K562 (cell line): Measurements from ENCODE around the gene RALY. TPM values are rescaled to one million over a fixed set of nuclear protein-coding genes. Genes with fewer than 3 reads are reported as not detected.
A peak's percentile ranks its signal among the peaks of the same experiment; 100 is the strongest.

Experiments used
- ATF6 ChIP-seq: sonication (generic); formaldehyde crosslinking; IDR thresholded peaks from 2 replicates; pipeline ENCODE4 v1.4.0; 2020; ENCODE audit warnings: mild to moderate bottlenecking, missing genetic modification reagents
- ATF7 ChIP-seq: fragments of 450-650 bp; IDR thresholded peaks from 2 replicates; pipeline ENCODE4 v1.7.1; 2014; ENCODE audit warnings: mild to moderate bottlenecking, moderate library complexity
- CBFA2T2 ChIP-seq: fragments of 450-650 bp; conservative IDR thresholded peaks from 2 replicates; pipeline ENCODE4 v1.6.1; 2017; ENCODE audit warnings: mild to moderate bottlenecking
- CBX2 ChIP-seq: fragments of 200-600 bp; sonication (generic); IDR thresholded peaks from one replicate; pipeline ENCODE4 v1.6.1; 2012; ENCODE audit warnings: mild to moderate bottlenecking, low read length, inconsistent platforms; ENCODE audit not compliant: insufficient read depth, poor library complexity, severe bottlenecking
- GTF2A2 ChIP-seq: IDR thresholded peaks from 2 replicates; pipeline ENCODE4 v1.6.1; 2016; ENCODE audit warnings: mild to moderate bottlenecking, missing genetic modification characterization, missing compliant biosample characterization
- HNRNPLL ChIP-seq: fragments of 200-400 bp; formaldehyde crosslinking; IDR thresholded peaks from 2 replicates; pipeline ENCODE4 v1.6.1; 2017; ENCODE audit warnings: low read length, low read depth, mild to moderate bottlenecking; ENCODE audit not compliant: poor library complexity, severe bottlenecking
- NCOR1 ChIP-seq: fragments of 450-650 bp; IDR thresholded peaks from 2 replicates; pipeline ENCODE4 v1.6.1; 2016; ENCODE audit warnings: mild to moderate bottlenecking, moderate library complexity
- NELFE ChIP-seq: IDR thresholded peaks from 2 replicates; pipeline ENCODE4 v1.6.1; 2011; ENCODE audit warnings: mild to moderate bottlenecking; ENCODE audit not compliant: insufficient read depth, insufficient read length
- NFIX ChIP-seq: fragments of 250-450 bp; sonication (Bioruptor Pico); IDR thresholded peaks from 2 replicates; pipeline ENCODE4 v1.4.0; 2020; ENCODE audit warnings: low read depth, mild to moderate bottlenecking, moderate library complexity
- NFRKB ChIP-seq: fragments of 450-650 bp; IDR thresholded peaks from 2 replicates; pipeline ENCODE4 v1.6.1; 2016; ENCODE audit warnings: low read depth
- NR4A1 ChIP-seq, 2 experiments: fragments of 250-450 bp in 1 of 2; fragments of 450-650 bp in 1 of 2; sonication (Bioruptor Pico) in 1 of 2; IDR thresholded peaks; 2 replicates each; pipeline versions ENCODE4 v1.4.0 to v1.6.1; 2016 to 2020; ENCODE audit warnings: mild to moderate bottlenecking in 2 of 2, missing compliant biosample characterization in 1 of 2, missing genetic modification characterization in 1 of 2, moderate library complexity in 1 of 2
- POU5F1 ChIP-seq: fragments of 150-350 bp; IDR thresholded peaks from 2 replicates; pipeline ENCODE4 v1.6.1; 2014; ENCODE audit warnings: borderline replicate concordance, low read length, low read depth, mild to moderate bottlenecking; ENCODE audit not compliant: partially characterized antibody
- SIRT6 ChIP-seq: IDR thresholded peaks from one replicate; pipeline ENCODE4 v1.6.1; 2012; ENCODE audit warnings: low read depth, mild to moderate bottlenecking, control low read depth, inconsistent platforms, low read length, moderate library complexity
- SP2 ChIP-seq: IDR thresholded peaks from 2 replicates; pipeline ENCODE4 v1.6.1; 2011; ENCODE audit warnings: mild to moderate bottlenecking, low read depth, low read length, moderate library complexity; ENCODE audit not compliant: poor library complexity, severe bottlenecking; ENCODE audit errors: extremely low read depth
- SRSF1 ChIP-seq: fragments of 200-400 bp; formaldehyde crosslinking; IDR thresholded peaks from 2 replicates; pipeline ENCODE4 v1.6.1; 2017; ENCODE audit warnings: mild to moderate bottlenecking, low read depth, low read length, moderate library complexity
- TAF9B ChIP-seq: fragments of 450-650 bp; IDR thresholded peaks from 2 replicates; pipeline ENCODE4 v1.6.1; 2018; ENCODE audit warnings: mild to moderate bottlenecking; ENCODE audit not compliant: partially characterized antibody
- TEAD1 ChIP-seq, 2 experiments: fragments of 450-650 bp in 1 of 2; sonication (generic) in 1 of 2; formaldehyde crosslinking; IDR thresholded peaks; 2 replicates each; pipeline versions ENCODE4 v1.4.0 to v1.8.0; 2020 to 2022; ENCODE audit warnings: mild to moderate bottlenecking in 2 of 2, missing genetic modification reagents in 1 of 2
- TFAP4 ChIP-seq: sonication (generic); formaldehyde crosslinking; IDR thresholded peaks from 2 replicates; pipeline ENCODE4 v1.8.0; 2022; ENCODE audit warnings: missing genetic modification reagents, mild to moderate bottlenecking, moderate library complexity, borderline replicate concordance
- ZFP36 ChIP-seq: fragments of 150-350 bp; IDR thresholded peaks from 2 replicates; pipeline ENCODE4 v1.6.1; 2018; ENCODE audit warnings: low read length, low read depth; ENCODE audit not compliant: partially characterized antibody
- ZNF253 ChIP-seq: fragments of 250-450 bp; sonication (Bioruptor Pico); conservative IDR thresholded peaks from 2 replicates; pipeline ENCODE4 v1.6.1; 2021; ENCODE audit warnings: mild to moderate bottlenecking
- ZNF347 ChIP-seq: fragments of 450-650 bp; formaldehyde crosslinking; IDR thresholded peaks from 2 replicates; pipeline ENCODE4 v1.4.0; 2020; ENCODE audit warnings: low read depth, mild to moderate bottlenecking, moderate library complexity
- polyA plus RNA-seq, 8 experiments: library from polyadenylated mRNA; depleted of rRNA in 4 of 8; stranded (reverse) in 5 of 8; unstranded in 3 of 8; fragments of >200 nt; fragmentation: Nextera tagmentation in 2 of 8; fragmentation: Illumina TruSeq in 1 of 8; extraction: Ambion mirVana in 2 of 8; extraction: Trizol in 1 of 8; gene quantifications; 2 replicates each; pipeline versions ENCODE4 v1.2.1 to v1.2.3, GENCODE V29; 2011 to 2014; ENCODE audit warnings: inconsistent platforms in 1 of 8, missing spikeins in 1 of 8
- total RNA-seq, 7 experiments: library from RNA; depleted of rRNA in 6 of 7; stranded (reverse); fragments of >200 nt in 6 of 7; fragmentation: Illumina TruSeq in 2 of 7; extraction: Trizol in 2 of 7; gene quantifications; 2 replicates each; pipeline versions ENCODE4 v1.2.1 to v1.2.3, GENCODE V29; 2011 to 2021; ENCODE audit warnings: low replicate concordance in 1 of 7
- TF ChIP-seq, protein P1 (sequence below): fragments of 450-650 bp; formaldehyde crosslinking; conservative IDR thresholded peaks from 2 replicates; pipeline ENCODE4 v1.4.0; 2022; ENCODE audit warnings: mild to moderate bottlenecking, missing genetic modification characterization
- TF ChIP-seq, protein P2 (sequence below): fragments of 250-450 bp; sonication (Bioruptor Pico); IDR thresholded peaks from 2 replicates; pipeline ENCODE4 v1.4.0; 2020; ENCODE audit warnings: mild to moderate bottlenecking

The RALY gene
- total and polyA plus RNA-seq, 9 of the 15 experiments (the other 6 are each of a cell fraction or from before 2014, with no cell fraction given) = 0.80 to 207 (median 128) TPM

- TF ChIP-seq ZFP36 (no peak), HNRNPLL (no peak), TAF9B (peak; percentile 53), POU5F1 (no peak), SP2 (no peak), CBFA2T2 (no peak), TEAD1 (CRISPR knock-in tag; IDR thresholded peaks at IDR 0.05) (no peak), ZNF253 (no peak), GTF2A2 (tag) (no peak), NR4A1 (CRISPR knock-in tag; IDR thresholded peaks at IDR 0.05) (no peak), NR4A1 (tag; IDR thresholded peaks at IDR 0.05) (no peak), ATF6 (CRISPR knock-in tag) (no peak), ATF7 (no peak), NFIX (no peak), ZNF347 (CRISPR knock-in tag) (no peak), CBX2 (no peak), NELFE (no peak), NCOR1 (no peak), NFRKB (no peak), SRSF1 (no peak), TFAP4 (peak; percentile 46; the same call in 1 of the 2 replicates), SIRT6 (no peak)
- TF ChIP-seq, protein P1, sequence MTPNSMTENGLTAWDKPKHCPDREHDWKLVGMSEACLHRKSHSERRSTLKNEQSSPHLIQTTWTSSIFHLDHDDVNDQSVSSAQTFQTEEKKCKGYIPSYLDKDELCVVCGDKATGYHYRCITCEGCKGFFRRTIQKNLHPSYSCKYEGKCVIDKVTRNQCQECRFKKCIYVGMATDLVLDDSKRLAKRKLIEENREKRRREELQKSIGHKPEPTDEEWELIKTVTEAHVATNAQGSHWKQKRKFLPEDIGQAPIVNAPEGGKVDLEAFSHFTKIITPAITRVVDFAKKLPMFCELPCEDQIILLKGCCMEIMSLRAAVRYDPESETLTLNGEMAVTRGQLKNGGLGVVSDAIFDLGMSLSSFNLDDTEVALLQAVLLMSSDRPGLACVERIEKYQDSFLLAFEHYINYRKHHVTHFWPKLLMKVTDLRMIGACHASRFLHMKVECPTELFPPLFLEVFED = no peak
- TF ChIP-seq, protein P2, sequence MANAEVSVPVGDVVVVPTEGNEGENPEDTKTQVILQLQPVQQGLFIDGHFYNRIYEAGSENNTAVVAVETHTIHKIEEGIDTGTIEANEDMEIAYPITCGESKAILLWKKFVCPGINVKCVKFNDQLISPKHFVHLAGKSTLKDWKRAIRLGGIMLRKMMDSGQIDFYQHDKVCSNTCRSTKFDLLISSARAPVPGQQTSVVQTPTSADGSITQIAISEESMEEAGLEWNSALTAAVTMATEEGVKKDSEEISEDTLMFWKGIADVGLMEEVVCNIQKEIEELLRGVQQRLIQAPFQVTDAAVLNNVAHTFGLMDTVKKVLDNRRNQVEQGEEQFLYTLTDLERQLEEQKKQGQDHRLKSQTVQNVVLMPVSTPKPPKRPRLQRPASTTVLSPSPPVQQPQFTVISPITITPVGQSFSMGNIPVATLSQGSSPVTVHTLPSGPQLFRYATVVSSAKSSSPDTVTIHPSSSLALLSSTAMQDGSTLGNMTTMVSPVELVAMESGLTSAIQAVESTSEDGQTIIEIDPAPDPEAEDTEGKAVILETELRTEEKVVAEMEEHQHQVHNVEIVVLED (CRISPR knock-in tag) = no peak
Measured at GRCh38 chr20:33992923-33993575, 662 bp upstream of the RALY start (continued).
